Esophagus muscularis mucosa (tissue), 4 donors: ENCODE data around the gene TMEM81. TPM values are rescaled to one million over a fixed set of nuclear protein-coding genes. Genes with fewer than 3 reads are reported as not detected.

Source experiments
- DNase-seq: peaks from one replicate; pipeline ENCODE4 v3.0.0-alpha.2; 2017; ENCODE audit errors: extremely low spot score
- H3K27ac ChIP-seq, 4 donors: fragments of 200-600 bp; sonication (generic); replicated peaks in 1 of 4; 1 replicate in 3 of 4; 2 replicates in 1 of 4; pipeline ENCODE4 v1.5.1; 2016 to 2019; ENCODE audit warnings: mild to moderate bottlenecking in 1 of 4
- H3K27me3 ChIP-seq, 4 donors: fragments of 200-600 bp; sonication (generic); one replicate each; pipeline versions ENCODE4 v1.5.1 to v1.6.0; 2016 to 2019
- H3K36me3 ChIP-seq, 4 donors: fragments of 200-600 bp; sonication (generic); one replicate each; pipeline ENCODE4 v1.5.1; 2016 to 2019
- H3K4me1 ChIP-seq, 4 donors: fragments of 200-600 bp; sonication (generic); one replicate each; pipeline ENCODE4 v1.5.1; 2016 to 2019
- H3K4me3 ChIP-seq, 4 donors: fragments of 200-600 bp; sonication (generic); 1 replicate in 2 of 4; 2 replicates in 2 of 4; pipeline ENCODE4 v1.5.1; 2016 to 2019; ENCODE audit warnings: mild to moderate bottlenecking in 4 of 4, moderate library complexity in 1 of 4
- H3K9me3 ChIP-seq, 4 donors: fragments of 200-600 bp; sonication (generic); 1 replicate in 3 of 4; 2 replicates in 1 of 4; pipeline ENCODE4 v1.5.1; 2016 to 2019
- CTCF ChIP-seq, 3 experiments: fragments of 200-600 bp in 2 of 3; fragments of 450-650 bp in 1 of 3; sonication (generic) in 2 of 3; IDR thresholded peaks; one replicate each; pipeline ENCODE4 v1.5.1; 2017 to 2019; ENCODE audit warnings: antibody characterized with exemption in 3 of 3, mild to moderate bottlenecking in 2 of 3, moderate library complexity in 1 of 3
- EP300 ChIP-seq: sonication (generic); formaldehyde crosslinking; IDR thresholded peaks from one replicate; pipeline ENCODE4 v1.6.1; 2017; ENCODE audit warnings: antibody characterized with exemption
- POLR2A ChIP-seq: fragments of 450-650 bp; IDR thresholded peaks from one replicate; pipeline ENCODE4 v1.6.1; 2017; ENCODE audit warnings: antibody characterized with exemption, moderate library complexity, mild to moderate bottlenecking, low read depth
- POLR2AphosphoS5 ChIP-seq, 2 donors: sonication (generic); formaldehyde crosslinking; IDR thresholded peaks; one replicate each; pipeline ENCODE4 v1.6.1; 2017; ENCODE audit warnings: antibody characterized with exemption in 2 of 2
- whole genome bisulfite sequencing: methylation state at CpG from one replicate; pipeline ENCODE4 v1.1.5; 2018; 5-methylcytosine and 5-hydroxymethylcytosine counted together
- intact Hi-C: fragments of 100-400 bp; cut with DNase I; formaldehyde crosslinking; loops from one replicate; pipeline ENCODE4 v1.15.1; 2023
- total RNA-seq, 4 donors: library from RNA; depleted of rRNA; stranded (reverse); fragments of >200 nt; gene quantifications; one replicate each; pipeline versions ENCODE4 v1.1.0 to v1.2.1, GENCODE V29; 2016

The TMEM81 gene
- total RNA-seq, 4 donors from 2014 or later, result 0.99 to 2.1 (median 1.2) TPM

- intact Hi-C loops, result no loop called here
- Histone ChIP-seq H3K27me3 (peaks cover 0 to 14% (median 0%) of the 10 kb centered on the region in 4 donors), H3K36me3 (no peaks in the 10 kb centered on the region), H3K4me1 (peaks cover 0 to 2% (median under 1%) of the 10 kb centered on the region in 4 donors), H3K4me3 (no peak overlapping the region), H3K9me3 (no peaks in the 10 kb centered on the region), H3K27ac (no peak overlapping the region)
- DNase-seq, result no peak
- WGBS, result 76% methylated on average over 4 of the region's 13 CpGs
- no peak for TF ChIP-seq EP300
- TF ChIP-seq POLR2A, result no peak
- TF ChIP-seq POLR2AphosphoS5 (IDR thresholded peaks at IDR 0.05), result no peak
- no peak for TF ChIP-seq CTCF (IDR thresholded peaks at IDR 0.05)
Measured at GRCh38 chr1:205056188-205056611, 28.1 kb downstream of the TMEM81 start.

GRCh38 chr1:205054013-205054412 is 30.2 kb downstream of the TMEM81 start:
- Histone ChIP-seq H3K27ac (no peak overlapping the region), H3K4me1 (peaks cover 0 to 5% (median 0%) of the 10 kb centered on the region in 4 donors), H3K4me3 (no peak overlapping the region), H3K27me3 (peaks cover 0 to 14% (median 0%) of the 10 kb centered on the region in 4 donors), H3K9me3 (no peaks in the 10 kb centered on the region), H3K36me3 (no peaks in the 10 kb centered on the region)
- intact Hi-C loops, result no loop called here
- no peak for DNase-seq
- 60% methylated on average over 7 of the region's 7 CpGs for WGBS
- TF ChIP-seq POLR2AphosphoS5 (IDR thresholded peaks at IDR 0.05), result no peak
- no peak for TF ChIP-seq POLR2A
- no peak for TF ChIP-seq CTCF (IDR thresholded peaks at IDR 0.05)
- no peak for TF ChIP-seq EP300

- Histone ChIP-seq H3K36me3 (no peaks in the 10 kb centered on the region), H3K4me3 (no peak overlapping the region), H3K27ac (no peak overlapping the region), H3K4me1 (peaks cover 0 to 5% (median 0%) of the 10 kb centered on the region in 4 donors), H3K9me3 (no peaks in the 10 kb centered on the region), H3K27me3 (peaks cover 0 to 20% (median 0%) of the 10 kb centered on the region in 4 donors)
- TF ChIP-seq POLR2A (no peak), POLR2AphosphoS5 (IDR thresholded peaks at IDR 0.05) (no peak), EP300 (no peak), CTCF (IDR thresholded peaks at IDR 0.05) (no peak)
- intact Hi-C loops, result no loop called here
- 88% methylated on average over 5 of the region's 5 CpGs for WGBS
- no peak for DNase-seq
Measured at GRCh38 chr1:205053296-205053695, 31.0 kb downstream of the TMEM81 start.

- no peak overlapping the region for H3K27ac ChIP-seq
- no peak overlapping the region for H3K4me3 ChIP-seq
- TF ChIP-seq POLR2A, result no peak
- TF ChIP-seq CTCF (IDR thresholded peaks at IDR 0.05), result no peak
- no peak for TF ChIP-seq POLR2AphosphoS5 (IDR thresholded peaks at IDR 0.05)
- TF ChIP-seq EP300, result no peak
- H3K9me3 ChIP-seq, result no peaks in the 10 kb centered on the region
- 81% methylated on average over 9 of the region's 11 CpGs for WGBS
- no peaks in the 10 kb centered on the region for H3K36me3 ChIP-seq
- intact Hi-C loops, result no loop called here
- H3K27me3 ChIP-seq, result peaks cover 0 to 24% (median 0%) of the 10 kb centered on the region in 4 donors
- DNase-seq, result no peak
- H3K4me1 ChIP-seq, result peaks cover 0 to 5% (median 0%) of the 10 kb centered on the region in 4 donors
Measured at GRCh38 chr1:205052690-205053089, 31.6 kb downstream of the TMEM81 start.

- H3K4me3 ChIP-seq, result no peak overlapping the region
- TF ChIP-seq POLR2AphosphoS5 (IDR thresholded peaks at IDR 0.05) (no peak), POLR2A (no peak), CTCF (IDR thresholded peaks at IDR 0.05) (no peak), EP300 (no peak)
- H3K36me3 ChIP-seq, result no peaks in the 10 kb centered on the region
- H3K27me3 ChIP-seq, result peaks cover 0 to 53% (median 1%) of the 10 kb centered on the region in 4 donors
- H3K9me3 ChIP-seq, result no peaks in the 10 kb centered on the region
- peaks cover 0 to 5% (median 2%) of the 10 kb centered on the region in 4 donors for H3K4me1 ChIP-seq
- intact Hi-C loops, result no loop called here
- DNase-seq, result no peak
- H3K27ac ChIP-seq, result no peak overlapping the region
- 78% methylated on average over 5 of the region's 6 CpGs for WGBS
Measured at GRCh38 chr1:205049479-205049878, 34.8 kb downstream of the TMEM81 start.
